Glutamatergic neuron (in vitro differentiated cells): Measurements from ENCODE around the gene PRSS27. TPM values are rescaled to one million over a fixed set of nuclear protein-coding genes. Genes with fewer than 3 reads are reported as not detected.

Experiments
- DNase-seq: peaks from one replicate; pipeline ENCODE4 v3.0.0; 2022
- H3K27ac Mint-ChIP-seq: one replicate; pipeline ENCODE4 v1.8.0; 2020; ENCODE audit warnings: mild to moderate bottlenecking, mixed read lengths, inconsistent platforms; ENCODE audit not compliant: unreplicated experiment
- H3K27me3 Mint-ChIP-seq: one replicate; pipeline ENCODE4 v1.8.0; 2020; ENCODE audit warnings: mild to moderate bottlenecking, moderate library complexity, mixed read lengths, inconsistent platforms; ENCODE audit not compliant: unreplicated experiment
- H3K36me3 Mint-ChIP-seq: one replicate; pipeline ENCODE4 v1.8.0; 2020; ENCODE audit warnings: mild to moderate bottlenecking, mixed read lengths, inconsistent platforms; ENCODE audit not compliant: unreplicated experiment
- H3K4me1 Mint-ChIP-seq: one replicate; pipeline ENCODE4 v1.8.0; 2020; ENCODE audit warnings: mild to moderate bottlenecking, low read depth, mixed read lengths, inconsistent platforms; ENCODE audit not compliant: unreplicated experiment
- H3K4me3 Mint-ChIP-seq: one replicate; pipeline ENCODE4 v1.8.0; 2020; ENCODE audit warnings: mild to moderate bottlenecking, mixed read lengths, inconsistent platforms; ENCODE audit not compliant: unreplicated experiment
- H3K9me3 Mint-ChIP-seq: one replicate; pipeline ENCODE4 v1.8.0; 2020; ENCODE audit warnings: mild to moderate bottlenecking, moderate library complexity, mixed read lengths, inconsistent platforms; ENCODE audit not compliant: unreplicated experiment
- total RNA-seq: library from RNA; stranded (reverse); fragmentation: NEBNext Ultra II Directional; extraction: Animal tissue kit (Norgen Biotek cat#: 25700); gene quantifications from one replicate; pipeline ENCODE4 v1.2.1, GENCODE V29; 2021; ENCODE audit not compliant: unreplicated experiment
- TF ChIP-seq, protein P1 (sequence below): fragments of 200-600 bp; sonication (generic); IDR thresholded peaks from one replicate; pipeline ENCODE4 v1.5.0; 2021; ENCODE audit not compliant: partially characterized antibody, unreplicated experiment

Gene PRSS27
- total RNA-seq, 1 donor from 2014 or later, result 10.8 TPM

DNA sequence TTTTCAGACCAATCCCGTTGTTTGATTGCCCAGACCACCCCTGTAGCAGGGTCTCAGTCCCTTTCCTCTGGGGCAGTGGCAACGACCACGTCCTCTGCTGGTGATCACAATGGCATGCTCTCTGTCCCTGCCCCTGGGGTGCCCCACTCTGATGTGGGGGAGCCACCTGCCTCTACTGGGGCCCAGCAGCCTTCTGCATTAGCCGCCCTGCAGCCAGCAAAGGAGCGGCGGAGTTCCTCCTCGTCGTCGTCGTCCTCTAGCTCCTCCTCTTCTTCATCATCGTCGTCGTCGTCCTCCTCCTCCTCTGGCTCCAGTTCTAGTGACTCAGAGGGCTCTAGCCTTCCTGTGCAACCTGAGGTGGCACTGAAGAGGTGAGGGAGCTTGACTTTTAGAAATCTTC lies 47.9 kb upstream of the PRSS27 start:
- Mint-ChIP-seq H3K36me3 (peaks cover 39% of the 10 kb centered on the region), H3K9me3 (peaks cover 26% of the 10 kb centered on the region), H3K4me3 (no peak overlapping the region), H3K27ac (peak overlapping the region; percentile 38), H3K27me3 (peaks cover 42% of the 10 kb centered on the region), H3K4me1 (peaks cover 5% of the 10 kb centered on the region)
- no peak for DNase-seq
- TF ChIP-seq, protein P1, sequence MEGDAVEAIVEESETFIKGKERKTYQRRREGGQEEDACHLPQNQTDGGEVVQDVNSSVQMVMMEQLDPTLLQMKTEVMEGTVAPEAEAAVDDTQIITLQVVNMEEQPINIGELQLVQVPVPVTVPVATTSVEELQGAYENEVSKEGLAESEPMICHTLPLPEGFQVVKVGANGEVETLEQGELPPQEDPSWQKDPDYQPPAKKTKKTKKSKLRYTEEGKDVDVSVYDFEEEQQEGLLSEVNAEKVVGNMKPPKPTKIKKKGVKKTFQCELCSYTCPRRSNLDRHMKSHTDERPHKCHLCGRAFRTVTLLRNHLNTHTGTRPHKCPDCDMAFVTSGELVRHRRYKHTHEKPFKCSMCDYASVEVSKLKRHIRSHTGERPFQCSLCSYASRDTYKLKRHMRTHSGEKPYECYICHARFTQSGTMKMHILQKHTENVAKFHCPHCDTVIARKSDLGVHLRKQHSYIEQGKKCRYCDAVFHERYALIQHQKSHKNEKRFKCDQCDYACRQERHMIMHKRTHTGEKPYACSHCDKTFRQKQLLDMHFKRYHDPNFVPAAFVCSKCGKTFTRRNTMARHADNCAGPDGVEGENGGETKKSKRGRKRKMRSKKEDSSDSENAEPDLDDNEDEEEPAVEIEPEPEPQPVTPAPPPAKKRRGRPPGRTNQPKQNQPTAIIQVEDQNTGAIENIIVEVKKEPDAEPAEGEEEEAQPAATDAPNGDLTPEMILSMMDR, result no peak

DNA sequence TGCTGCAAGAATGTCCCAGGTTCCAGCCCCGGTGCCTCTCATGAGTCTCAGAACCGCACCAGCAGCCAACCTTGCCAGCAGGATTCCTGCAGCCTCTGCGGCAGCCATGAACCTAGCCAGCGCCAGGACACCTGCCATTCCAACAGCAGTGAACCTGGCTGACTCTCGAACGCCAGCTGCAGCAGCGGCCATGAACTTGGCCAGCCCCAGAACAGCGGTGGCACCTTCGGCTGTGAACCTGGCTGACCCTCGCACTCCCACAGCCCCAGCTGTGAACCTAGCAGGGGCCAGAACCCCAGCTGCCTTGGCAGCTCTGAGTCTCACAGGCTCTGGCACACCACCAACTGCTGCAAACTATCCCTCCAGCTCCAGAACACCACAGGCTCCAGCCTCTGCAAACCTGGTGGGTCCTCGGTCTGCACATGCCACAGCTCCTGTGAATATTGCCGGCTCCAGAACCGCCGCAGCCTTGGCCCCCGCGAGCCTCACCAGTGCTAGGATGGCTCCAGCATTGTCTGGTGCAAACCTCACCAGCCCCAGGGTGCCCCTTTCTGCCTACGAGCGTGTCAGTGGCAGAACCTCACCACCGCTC lies 47.2 kb upstream of the PRSS27 start:
- Mint-ChIP-seq H3K27ac (peak overlapping the region; percentile 38), H3K27me3 (peaks cover 44% of the 10 kb centered on the region), H3K9me3 (peaks cover 31% of the 10 kb centered on the region)

DNA sequence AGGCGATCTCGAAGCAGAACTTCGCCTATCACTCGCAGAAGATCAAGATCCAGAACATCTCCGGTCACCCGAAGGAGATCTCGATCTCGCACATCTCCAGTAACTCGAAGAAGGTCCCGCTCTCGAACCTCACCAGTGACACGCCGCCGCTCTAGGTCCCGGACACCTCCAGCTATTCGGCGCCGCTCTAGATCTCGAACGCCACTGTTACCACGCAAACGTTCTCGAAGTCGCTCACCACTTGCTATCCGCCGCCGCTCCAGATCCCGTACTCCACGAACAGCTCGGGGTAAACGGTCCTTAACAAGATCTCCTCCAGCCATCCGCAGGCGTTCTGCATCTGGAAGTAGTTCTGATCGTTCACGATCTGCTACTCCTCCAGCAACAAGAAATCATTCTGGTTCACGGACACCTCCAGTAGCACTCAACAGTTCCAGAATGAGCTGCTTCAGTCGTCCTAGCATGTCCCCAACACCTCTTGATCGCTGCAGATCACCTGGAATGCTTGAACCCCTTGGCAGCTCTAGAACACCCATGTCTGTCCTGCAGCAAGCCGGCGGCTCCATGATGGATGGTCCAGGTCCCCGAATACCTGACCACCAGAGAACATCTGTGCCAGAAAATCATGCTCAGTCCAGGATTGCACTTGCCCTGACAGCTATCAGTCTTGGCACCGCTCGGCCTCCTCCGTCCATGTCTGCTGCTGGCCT lies 46.6 kb upstream of the PRSS27 start:
- Mint-ChIP-seq H3K36me3 (peaks cover 51% of the 10 kb centered on the region), H3K9me3 (peaks cover 34% of the 10 kb centered on the region), H3K27me3 (peaks cover 44% of the 10 kb centered on the region), H3K4me1 (peaks cover 5% of the 10 kb centered on the region), H3K4me3 (peak overlapping the region; percentile 30), H3K27ac (peak overlapping the region; percentile 11)
- DNase-seq, result no peak
- TF ChIP-seq, protein P1, result no peak

More for the DNA sequence above, 47.2 kb upstream of the PRSS27 start:
- no peak overlapping the region for H3K4me3 Mint-ChIP-seq
- DNase-seq, result no peak
- H3K4me1 Mint-ChIP-seq, result peaks cover 5% of the 10 kb centered on the region
- H3K36me3 Mint-ChIP-seq, result peaks cover 45% of the 10 kb centered on the region
- TF ChIP-seq, protein P1, result no peak

DNA sequence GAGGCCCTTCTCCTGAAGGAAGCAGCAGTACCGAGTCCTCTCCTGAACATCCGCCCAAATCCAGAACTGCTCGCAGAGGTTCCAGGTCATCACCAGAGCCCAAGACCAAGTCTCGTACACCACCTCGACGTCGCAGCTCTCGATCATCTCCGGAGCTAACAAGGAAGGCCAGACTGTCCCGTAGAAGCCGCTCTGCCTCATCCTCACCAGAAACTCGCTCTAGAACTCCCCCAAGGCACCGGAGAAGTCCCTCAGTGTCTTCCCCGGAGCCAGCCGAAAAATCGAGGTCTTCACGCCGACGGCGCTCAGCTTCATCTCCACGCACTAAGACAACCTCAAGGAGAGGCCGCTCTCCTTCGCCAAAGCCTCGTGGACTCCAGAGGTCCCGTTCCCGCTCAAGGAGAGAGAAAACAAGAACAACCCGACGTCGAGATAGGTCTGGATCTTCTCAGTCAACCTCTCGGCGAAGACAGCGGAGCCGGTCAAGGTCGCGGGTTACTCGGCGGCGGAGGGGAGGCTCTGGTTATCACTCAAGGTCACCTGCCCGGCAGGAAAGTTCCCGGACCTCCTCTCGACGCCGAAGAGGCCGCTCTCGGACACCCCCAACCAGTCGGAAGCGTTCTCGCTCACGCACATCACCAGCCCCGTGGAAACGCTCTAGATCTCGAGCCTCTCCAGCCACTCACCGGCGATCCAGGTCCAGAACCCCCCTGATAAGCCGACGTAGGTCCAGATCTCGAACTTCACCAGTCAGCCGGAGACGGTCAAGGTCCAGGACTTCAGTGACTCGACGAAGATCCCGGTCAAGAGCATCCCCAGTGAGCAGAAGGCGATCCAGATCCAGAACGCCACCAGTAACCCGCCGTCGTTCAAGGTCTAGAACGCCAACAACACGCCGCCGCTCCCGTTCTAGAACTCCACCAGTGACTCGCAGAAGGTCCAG lies 45.7 kb upstream of the PRSS27 start:
- TF ChIP-seq, protein P1, result no peak
- H3K27ac Mint-ChIP-seq, result peak overlapping the region; percentile 38
- peaks cover 34% of the 10 kb centered on the region for H3K9me3 Mint-ChIP-seq

More for the DNA sequence above, 45.7 kb upstream of the PRSS27 start:
- DNase-seq, result no peak
- Mint-ChIP-seq H3K4me1 (peaks cover 5% of the 10 kb centered on the region), H3K4me3 (peak overlapping the region; percentile 30), H3K36me3 (peaks cover 59% of the 10 kb centered on the region), H3K27me3 (peaks cover 44% of the 10 kb centered on the region)
